ENCODE results near the gene ZNF474. TPM values are rescaled to one million over a fixed set of nuclear protein-coding genes. Genes with fewer than 3 reads are reported as not detected.

Gene ZNF474
- total RNA-seq, 1 experiment from 2014 or later = not detected

GRCh38 chr5:122081541-122081940 is 47.8 kb upstream of the ZNF474 start:
- Mint-ChIP-seq H3K4me1 (peaks cover 21% of the 10 kb centered on the region), H3K36me3 (no peaks in the 10 kb centered on the region), H3K27ac (no peak overlapping the region), H3K9me3 (no peaks in the 10 kb centered on the region), H3K4me3 (no peak overlapping the region), H3K27me3 (ENCODE audit: low read depth) (peaks cover 37% of the 10 kb centered on the region)
- ChIA-PET CTCF (interaction anchor here (0.9 to 2.6 kb wide), 3 partner anchors 11 to 75 kb away, joined by 3 to 12 read pairs (median 4); no protein-coding TSS in a partner anchor), POLR2A (no interaction called here)
- DNase-seq (ENCODE audit: low spot score) (no peak), ATAC-seq (no peak)
- TF ChIP-seq ZNF425 (CRISPR knock-in tag; conservative IDR thresholded peaks at IDR 0.05) (no peak), FOXJ3 (CRISPR knock-in tag; IDR thresholded peaks at IDR 0.05; ENCODE audit: borderline replicate concordance) (no peak), EMX1 (CRISPR knock-in tag; IDR thresholded peaks at IDR 0.05) (no peak), CREB1 (CRISPR knock-in tag; IDR thresholded peaks at IDR 0.05) (no peak), ATF1 (CRISPR knock-in tag; IDR thresholded peaks at IDR 0.05) (no peak), RORB (CRISPR knock-in tag; IDR thresholded peaks at IDR 0.05) (no peak), ZNF232 (CRISPR knock-in tag; IDR thresholded peaks at IDR 0.05) (no peak), GABPB1 (CRISPR knock-in tag; IDR thresholded peaks at IDR 0.05) (no peak), PRRX2 (CRISPR knock-in tag; IDR thresholded peaks at IDR 0.05) (no peak), FOXK1 (CRISPR knock-in tag; IDR thresholded peaks at IDR 0.05) (no peak), IRF2 (CRISPR knock-in tag; IDR thresholded peaks at IDR 0.05; ENCODE audit: borderline replicate concordance, low read depth) (no peak), CBFB (CRISPR knock-in tag; IDR thresholded peaks at IDR 0.05; ENCODE audit: low read depth) (no peak)
- TF ChIP-seq, protein P1, sequence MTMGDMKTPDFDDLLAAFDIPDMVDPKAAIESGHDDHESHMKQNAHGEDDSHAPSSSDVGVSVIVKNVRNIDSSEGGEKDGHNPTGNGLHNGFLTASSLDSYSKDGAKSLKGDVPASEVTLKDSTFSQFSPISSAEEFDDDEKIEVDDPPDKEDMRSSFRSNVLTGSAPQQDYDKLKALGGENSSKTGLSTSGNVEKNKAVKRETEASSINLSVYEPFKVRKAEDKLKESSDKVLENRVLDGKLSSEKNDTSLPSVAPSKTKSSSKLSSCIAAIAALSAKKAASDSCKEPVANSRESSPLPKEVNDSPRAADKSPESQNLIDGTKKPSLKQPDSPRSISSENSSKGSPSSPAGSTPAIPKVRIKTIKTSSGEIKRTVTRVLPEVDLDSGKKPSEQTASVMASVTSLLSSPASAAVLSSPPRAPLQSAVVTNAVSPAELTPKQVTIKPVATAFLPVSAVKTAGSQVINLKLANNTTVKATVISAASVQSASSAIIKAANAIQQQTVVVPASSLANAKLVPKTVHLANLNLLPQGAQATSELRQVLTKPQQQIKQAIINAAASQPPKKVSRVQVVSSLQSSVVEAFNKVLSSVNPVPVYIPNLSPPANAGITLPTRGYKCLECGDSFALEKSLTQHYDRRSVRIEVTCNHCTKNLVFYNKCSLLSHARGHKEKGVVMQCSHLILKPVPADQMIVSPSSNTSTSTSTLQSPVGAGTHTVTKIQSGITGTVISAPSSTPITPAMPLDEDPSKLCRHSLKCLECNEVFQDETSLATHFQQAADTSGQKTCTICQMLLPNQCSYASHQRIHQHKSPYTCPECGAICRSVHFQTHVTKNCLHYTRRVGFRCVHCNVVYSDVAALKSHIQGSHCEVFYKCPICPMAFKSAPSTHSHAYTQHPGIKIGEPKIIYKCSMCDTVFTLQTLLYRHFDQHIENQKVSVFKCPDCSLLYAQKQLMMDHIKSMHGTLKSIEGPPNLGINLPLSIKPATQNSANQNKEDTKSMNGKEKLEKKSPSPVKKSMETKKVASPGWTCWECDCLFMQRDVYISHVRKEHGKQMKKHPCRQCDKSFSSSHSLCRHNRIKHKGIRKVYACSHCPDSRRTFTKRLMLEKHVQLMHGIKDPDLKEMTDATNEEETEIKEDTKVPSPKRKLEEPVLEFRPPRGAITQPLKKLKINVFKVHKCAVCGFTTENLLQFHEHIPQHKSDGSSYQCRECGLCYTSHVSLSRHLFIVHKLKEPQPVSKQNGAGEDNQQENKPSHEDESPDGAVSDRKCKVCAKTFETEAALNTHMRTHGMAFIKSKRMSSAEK (CRISPR knock-in tag; IDR thresholded peaks at IDR 0.05; ENCODE audit: borderline replicate concordance) = no peak
- TF ChIP-seq, protein P2, sequence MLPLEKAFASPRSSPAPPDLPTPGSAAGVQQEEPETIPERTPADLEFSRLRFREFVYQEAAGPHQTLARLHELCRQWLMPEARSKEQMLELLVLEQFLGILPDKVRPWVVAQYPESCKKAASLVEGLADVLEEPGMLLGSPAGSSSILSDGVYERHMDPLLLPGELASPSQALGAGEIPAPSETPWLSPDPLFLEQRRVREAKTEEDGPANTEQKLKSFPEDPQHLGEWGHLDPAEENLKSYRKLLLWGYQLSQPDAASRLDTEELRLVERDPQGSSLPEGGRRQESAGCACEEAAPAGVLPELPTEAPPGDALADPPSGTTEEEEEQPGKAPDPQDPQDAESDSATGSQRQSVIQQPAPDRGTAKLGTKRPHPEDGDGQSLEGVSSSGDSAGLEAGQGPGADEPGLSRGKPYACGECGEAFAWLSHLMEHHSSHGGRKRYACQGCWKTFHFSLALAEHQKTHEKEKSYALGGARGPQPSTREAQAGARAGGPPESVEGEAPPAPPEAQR (CRISPR knock-in tag; IDR thresholded peaks at IDR 0.05) = no peak
- TF ChIP-seq, protein P3, sequence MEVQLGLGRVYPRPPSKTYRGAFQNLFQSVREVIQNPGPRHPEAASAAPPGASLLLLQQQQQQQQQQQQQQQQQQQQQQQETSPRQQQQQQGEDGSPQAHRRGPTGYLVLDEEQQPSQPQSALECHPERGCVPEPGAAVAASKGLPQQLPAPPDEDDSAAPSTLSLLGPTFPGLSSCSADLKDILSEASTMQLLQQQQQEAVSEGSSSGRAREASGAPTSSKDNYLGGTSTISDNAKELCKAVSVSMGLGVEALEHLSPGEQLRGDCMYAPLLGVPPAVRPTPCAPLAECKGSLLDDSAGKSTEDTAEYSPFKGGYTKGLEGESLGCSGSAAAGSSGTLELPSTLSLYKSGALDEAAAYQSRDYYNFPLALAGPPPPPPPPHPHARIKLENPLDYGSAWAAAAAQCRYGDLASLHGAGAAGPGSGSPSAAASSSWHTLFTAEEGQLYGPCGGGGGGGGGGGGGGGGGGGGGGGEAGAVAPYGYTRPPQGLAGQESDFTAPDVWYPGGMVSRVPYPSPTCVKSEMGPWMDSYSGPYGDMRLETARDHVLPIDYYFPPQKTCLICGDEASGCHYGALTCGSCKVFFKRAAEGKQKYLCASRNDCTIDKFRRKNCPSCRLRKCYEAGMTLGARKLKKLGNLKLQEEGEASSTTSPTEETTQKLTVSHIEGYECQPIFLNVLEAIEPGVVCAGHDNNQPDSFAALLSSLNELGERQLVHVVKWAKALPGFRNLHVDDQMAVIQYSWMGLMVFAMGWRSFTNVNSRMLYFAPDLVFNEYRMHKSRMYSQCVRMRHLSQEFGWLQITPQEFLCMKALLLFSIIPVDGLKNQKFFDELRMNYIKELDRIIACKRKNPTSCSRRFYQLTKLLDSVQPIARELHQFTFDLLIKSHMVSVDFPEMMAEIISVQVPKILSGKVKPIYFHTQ (CRISPR knock-in tag; IDR thresholded peaks at IDR 0.05) = no peak
- TF ChIP-seq, protein P4, sequence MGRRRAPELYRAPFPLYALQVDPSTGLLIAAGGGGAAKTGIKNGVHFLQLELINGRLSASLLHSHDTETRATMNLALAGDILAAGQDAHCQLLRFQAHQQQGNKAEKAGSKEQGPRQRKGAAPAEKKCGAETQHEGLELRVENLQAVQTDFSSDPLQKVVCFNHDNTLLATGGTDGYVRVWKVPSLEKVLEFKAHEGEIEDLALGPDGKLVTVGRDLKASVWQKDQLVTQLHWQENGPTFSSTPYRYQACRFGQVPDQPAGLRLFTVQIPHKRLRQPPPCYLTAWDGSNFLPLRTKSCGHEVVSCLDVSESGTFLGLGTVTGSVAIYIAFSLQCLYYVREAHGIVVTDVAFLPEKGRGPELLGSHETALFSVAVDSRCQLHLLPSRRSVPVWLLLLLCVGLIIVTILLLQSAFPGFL (CRISPR knock-in tag; IDR thresholded peaks at IDR 0.05; ENCODE audit: borderline replicate concordance) = no peak

Measured in WTC11 (cell line).